Adrenal gland (tissue), 5 donors: ENCODE measurements around the gene C1QTNF12.

Experiments
- CTCF ChIP-seq, 6 experiments: fragments of 450-650 bp in 4 of 6; fragments of 200-600 bp in 2 of 6; sonication (generic) in 1 of 6; IDR thresholded peaks; 1 replicate in 5 of 6; 2 replicates in 1 of 6; pipeline versions ENCODE4 v1.5.1 to v1.8.0; 2016 to 2021; ENCODE audit warnings: antibody characterized with exemption in 6 of 6, mild to moderate bottlenecking in 2 of 6, moderate library complexity in 1 of 6
- POLR2A ChIP-seq, 2 donors: fragments of 450-650 bp; IDR thresholded peaks; one replicate each; pipeline ENCODE4 v1.6.1; 2017; ENCODE audit warnings: antibody characterized with exemption in 2 of 2, mild to moderate bottlenecking in 2 of 2, moderate library complexity in 1 of 2
- donor health status: DM: no; HTN: no; CAD: no.

GRCh38 chr1:1285611-1286311, 39.2 kb upstream of the C1QTNF12 start:
- TF ChIP-seq CTCF (IDR thresholded peaks at IDR 0.05) (no peak), POLR2A (IDR thresholded peaks at IDR 0.05) (no peak)
